ENCODE data around the gene BCL6. TPM values are rescaled to one million over a fixed set of nuclear protein-coding genes. Genes with fewer than 3 reads are reported as not detected.
A peak's percentile ranks its signal among the peaks of the same experiment; 100 is the strongest.

Gene BCL6
- total RNA-seq, 1 donor from 2014 or later = 7.6 TPM

- peak overlapping the region; percentile 89 for H3K4me3 Mint-ChIP-seq (ENCODE audit: unreplicated experiment)
- TF ChIP-seq CTCF (IDR thresholded peaks at IDR 0.05; ENCODE audit: unreplicated experiment) = no peak
- no peak for DNase-seq (ENCODE audit: low spot score)
- H3K4me1 Mint-ChIP-seq (ENCODE audit: unreplicated experiment) = peaks cover 41% of the 10 kb centered on the region
- no peaks in the 10 kb centered on the region for H3K9me3 Mint-ChIP-seq (ENCODE audit: unreplicated experiment)
- peak overlapping the region; percentile 97 for H3K27ac Mint-ChIP-seq (ENCODE audit: unreplicated experiment)
- peaks cover 3% of the 10 kb centered on the region for H3K36me3 Mint-ChIP-seq (ENCODE audit: low read depth, unreplicated experiment)
- peaks cover 1% of the 10 kb centered on the region for H3K27me3 Mint-ChIP-seq (ENCODE audit: unreplicated experiment)
These were observed 7.3 kb downstream of the BCL6 start for GRCh38 chr3:187738071-187738330.

GRCh38 chr3:187737368-187738070 is 7.7 kb downstream of the BCL6 start:
- Mint-ChIP-seq H3K27me3 (ENCODE audit: unreplicated experiment) (peaks cover 1% of the 10 kb centered on the region), H3K27ac (ENCODE audit: unreplicated experiment) (peak overlapping the region; percentile 97), H3K4me1 (ENCODE audit: unreplicated experiment) (peaks cover 41% of the 10 kb centered on the region), H3K9me3 (ENCODE audit: unreplicated experiment) (no peaks in the 10 kb centered on the region), H3K4me3 (ENCODE audit: unreplicated experiment) (peak overlapping the region; percentile 89), H3K36me3 (ENCODE audit: low read depth, unreplicated experiment) (peaks cover 3% of the 10 kb centered on the region)
- no peak for TF ChIP-seq CTCF (IDR thresholded peaks at IDR 0.05; ENCODE audit: unreplicated experiment)
- peak; percentile 74 for DNase-seq (ENCODE audit: low spot score)

GRCh38 chr3:187737006-187737367 is 8.3 kb downstream of the BCL6 start:
- Mint-ChIP-seq H3K36me3 (ENCODE audit: low read depth, unreplicated experiment) (peaks cover 3% of the 10 kb centered on the region), H3K27ac (ENCODE audit: unreplicated experiment) (peak overlapping the region; percentile 88), H3K27me3 (ENCODE audit: unreplicated experiment) (peaks cover 1% of the 10 kb centered on the region), H3K9me3 (ENCODE audit: unreplicated experiment) (no peaks in the 10 kb centered on the region), H3K4me3 (ENCODE audit: unreplicated experiment) (peak overlapping the region; percentile 89), H3K4me1 (ENCODE audit: unreplicated experiment) (peaks cover 39% of the 10 kb centered on the region)
- no peak for DNase-seq (ENCODE audit: low spot score)
- TF ChIP-seq CTCF (IDR thresholded peaks at IDR 0.05; ENCODE audit: unreplicated experiment) = no peak

GRCh38 chr3:187736418-187736871 is 8.8 kb downstream of the BCL6 start:
- H3K4me3 Mint-ChIP-seq (ENCODE audit: unreplicated experiment) = peak overlapping the region; percentile 89
- peaks cover 34% of the 10 kb centered on the region for H3K4me1 Mint-ChIP-seq (ENCODE audit: unreplicated experiment)
- H3K27ac Mint-ChIP-seq (ENCODE audit: unreplicated experiment) = peak overlapping the region; percentile 88
- H3K9me3 Mint-ChIP-seq (ENCODE audit: unreplicated experiment) = no peaks in the 10 kb centered on the region
- peaks cover 1% of the 10 kb centered on the region for H3K27me3 Mint-ChIP-seq (ENCODE audit: unreplicated experiment)
- H3K36me3 Mint-ChIP-seq (ENCODE audit: low read depth, unreplicated experiment) = peaks cover 3% of the 10 kb centered on the region
- no peak for DNase-seq (ENCODE audit: low spot score)
- no peak for TF ChIP-seq CTCF (IDR thresholded peaks at IDR 0.05; ENCODE audit: unreplicated experiment)

- H3K36me3 Mint-ChIP-seq (ENCODE audit: low read depth, unreplicated experiment) = peaks cover 7% of the 10 kb centered on the region
- no peak for TF ChIP-seq CTCF (IDR thresholded peaks at IDR 0.05; ENCODE audit: unreplicated experiment)
- DNase-seq (ENCODE audit: low spot score) = no peak
- H3K27ac Mint-ChIP-seq (ENCODE audit: unreplicated experiment) = no peak overlapping the region
- peaks cover 1% of the 10 kb centered on the region for H3K27me3 Mint-ChIP-seq (ENCODE audit: unreplicated experiment)
- H3K4me3 Mint-ChIP-seq (ENCODE audit: unreplicated experiment) = no peak overlapping the region
- no peaks in the 10 kb centered on the region for H3K9me3 Mint-ChIP-seq (ENCODE audit: unreplicated experiment)
- peaks cover 34% of the 10 kb centered on the region for H3K4me1 Mint-ChIP-seq (ENCODE audit: unreplicated experiment)
These were observed 9.4 kb downstream of the BCL6 start for GRCh38 chr3:187735837-187736236.
